Uterus (tissue), 4 donors: Measurements from ENCODE around the gene C1QL1. TPM values are rescaled to one million over a fixed set of nuclear protein-coding genes. Genes with fewer than 3 reads are reported as not detected.

Experiments used
- DNase-seq, 2 donors: peaks; one replicate each; pipeline ENCODE4 v3.0.0-alpha.2; 2019 to 2020
- H3K27ac ChIP-seq, 2 donors: fragments of 200-600 bp; sonication (generic); 1 replicate in 1 of 2; 2 replicates in 1 of 2; pipeline ENCODE4 v1.5.1; 2016 to 2018
- H3K27me3 ChIP-seq, 2 donors: fragments of 200-600 bp; sonication (generic); one replicate each; pipeline ENCODE4 v1.5.1; 2018 to 2019; ENCODE audit warnings: control low read depth in 1 of 2
- H3K36me3 ChIP-seq, 2 donors: fragments of 200-600 bp; sonication (generic); one replicate each; pipeline ENCODE4 v1.5.1; 2019; ENCODE audit warnings: control low read depth in 1 of 2
- H3K4me1 ChIP-seq, 2 donors: fragments of 200-600 bp; sonication (generic); one replicate each; pipeline ENCODE4 v1.5.1; 2018 to 2019; ENCODE audit warnings: control low read depth in 1 of 2
- H3K4me3 ChIP-seq, 2 donors: fragments of 200-600 bp; sonication (generic); 1 replicate in 1 of 2; 2 replicates in 1 of 2; pipeline ENCODE4 v1.5.1; 2018 to 2019; ENCODE audit warnings: mild to moderate bottlenecking in 1 of 2
- H3K9me3 ChIP-seq, 2 donors: fragments of 200-600 bp; sonication (generic); one replicate each; pipeline ENCODE4 v1.5.1; 2019; ENCODE audit warnings: control low read depth in 1 of 2
- CTCF ChIP-seq, 4 experiments: fragments of 200-600 bp in 2 of 4; fragments of 450-650 bp in 2 of 4; sonication (generic) in 2 of 4; IDR thresholded peaks; one replicate each; pipeline ENCODE4 v1.5.1; 2016 to 2019; ENCODE audit warnings: antibody characterized with exemption in 4 of 4, mild to moderate bottlenecking in 2 of 4, moderate library complexity in 1 of 4
- POLR2A ChIP-seq, 2 donors: fragments of 450-650 bp; IDR thresholded peaks; one replicate each; pipeline ENCODE4 v1.6.1; 2016; ENCODE audit warnings: antibody characterized with exemption in 2 of 2, mild to moderate bottlenecking in 1 of 2, moderate library complexity in 1 of 2
- intact Hi-C: fragments of 100-400 bp; cut with DNase I; formaldehyde crosslinking; loops from one replicate; pipeline ENCODE4 v1.15.1; 2023; ENCODE audit warnings: low total_unique reads
- total RNA-seq, 4 donors: library from RNA; depleted of rRNA in 3 of 4; stranded (reverse); fragments of >200 nt in 3 of 4; gene quantifications; one replicate each; pipeline versions ENCODE4 v1.1.0 to v1.2.4, GENCODE V29; 2014 to 2023
- donor health status: DM: yes; HTN: yes; CAD: no.

Gene C1QL1
- total RNA-seq, 4 donors from 2014 or later: 0.51 to 20.3 (median 3.3) TPM; not detected in 1

- DNase-seq: no peak
- H3K27ac ChIP-seq: no peak overlapping the region
- no peaks in the 10 kb centered on the region for H3K27me3 ChIP-seq
- no peaks in the 10 kb centered on the region for H3K9me3 ChIP-seq
- no peak overlapping the region for H3K4me3 ChIP-seq
- intact Hi-C loops: no loop called here
- H3K4me1 ChIP-seq: no peaks in the 10 kb centered on the region
- no peaks in the 10 kb centered on the region for H3K36me3 ChIP-seq
- TF ChIP-seq POLR2A (IDR thresholded peaks at IDR 0.05): no peak
- TF ChIP-seq CTCF (IDR thresholded peaks at IDR 0.05): no peak
Observed at GRCh38 chr17:44925731-44926697, 42.1 kb downstream of the C1QL1 start.

- no peaks in the 10 kb centered on the region for H3K27me3 ChIP-seq
- intact Hi-C loops: loop anchor here (5.0 kb wide), 1 partner anchor 98 kb away; no protein-coding TSS in a partner anchor
Observed at GRCh38 chr17:44924107-44924544, 44.0 kb downstream of the C1QL1 start.

GRCh38 chr17:44922746-44923470 lies 45.2 kb downstream of the C1QL1 start:
- Histone ChIP-seq H3K4me1 (no peaks in the 10 kb centered on the region), H3K36me3 (no peaks in the 10 kb centered on the region), H3K9me3 (no peaks in the 10 kb centered on the region), H3K4me3 (no peak overlapping the region), H3K27me3 (no peaks in the 10 kb centered on the region), H3K27ac (no peak overlapping the region)
- intact Hi-C loops: loop anchor here (5.0 kb wide), 1 partner anchor 99 kb away; no protein-coding TSS in a partner anchor
- no peak for DNase-seq
- TF ChIP-seq POLR2A (IDR thresholded peaks at IDR 0.05) (no peak), CTCF (IDR thresholded peaks at IDR 0.05) (no peak)

More at GRCh38 chr17:44924107-44924544, 44.0 kb downstream of the C1QL1 start:
- H3K4me1 ChIP-seq: no peaks in the 10 kb centered on the region
- H3K36me3 ChIP-seq: no peaks in the 10 kb centered on the region
- no peak for TF ChIP-seq CTCF (IDR thresholded peaks at IDR 0.05)
- H3K9me3 ChIP-seq: no peaks in the 10 kb centered on the region
- no peak overlapping the region for H3K4me3 ChIP-seq
- no peak for DNase-seq
- H3K27ac ChIP-seq: no peak overlapping the region

GRCh38 chr17:44922136-44922535 lies 46.0 kb downstream of the C1QL1 start:
- Histone ChIP-seq H3K27me3 (no peaks in the 10 kb centered on the region), H3K36me3 (no peaks in the 10 kb centered on the region), H3K27ac (no peak overlapping the region), H3K9me3 (no peaks in the 10 kb centered on the region), H3K4me1 (no peaks in the 10 kb centered on the region), H3K4me3 (no peak overlapping the region)
- DNase-seq: no peak
- intact Hi-C loops: loop anchor here (5.0 kb wide), 1 partner anchor 100 kb away; no protein-coding TSS in a partner anchor
- TF ChIP-seq POLR2A (IDR thresholded peaks at IDR 0.05) (no peak), CTCF (IDR thresholded peaks at IDR 0.05) (no peak)
